GM19193 (cell line): ENCODE data around the gene SECISBP2.

ENCODE experiments used
- POLR2A ChIP-seq: IDR thresholded peaks from 4 replicates; pipeline ENCODE4 v1.6.1; 2011; ENCODE audit not compliant: insufficient read depth, insufficient read length; ENCODE audit errors: extremely low read depth

The SECISBP2 gene

DNA sequence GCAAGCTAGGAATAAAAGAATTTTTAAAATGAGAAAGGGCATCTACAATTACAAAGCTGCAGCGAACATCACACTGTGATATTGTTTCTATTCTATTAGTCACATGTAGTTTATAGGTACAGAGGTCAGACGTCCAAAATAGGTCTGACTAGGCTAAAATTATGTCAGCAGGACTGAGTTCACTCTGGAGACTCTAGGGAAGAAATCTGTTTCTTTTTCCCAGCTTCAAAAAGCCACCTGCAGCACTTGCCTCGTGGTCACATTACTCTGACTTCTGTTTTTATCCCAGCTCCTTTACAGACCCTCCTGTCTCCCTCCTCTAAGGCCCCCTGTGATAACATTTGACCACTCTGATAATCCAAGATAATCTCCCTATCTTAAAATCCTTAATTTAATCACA lies 12.4 kb upstream of the SECISBP2 start:
- no peak for TF ChIP-seq POLR2A

DNA sequence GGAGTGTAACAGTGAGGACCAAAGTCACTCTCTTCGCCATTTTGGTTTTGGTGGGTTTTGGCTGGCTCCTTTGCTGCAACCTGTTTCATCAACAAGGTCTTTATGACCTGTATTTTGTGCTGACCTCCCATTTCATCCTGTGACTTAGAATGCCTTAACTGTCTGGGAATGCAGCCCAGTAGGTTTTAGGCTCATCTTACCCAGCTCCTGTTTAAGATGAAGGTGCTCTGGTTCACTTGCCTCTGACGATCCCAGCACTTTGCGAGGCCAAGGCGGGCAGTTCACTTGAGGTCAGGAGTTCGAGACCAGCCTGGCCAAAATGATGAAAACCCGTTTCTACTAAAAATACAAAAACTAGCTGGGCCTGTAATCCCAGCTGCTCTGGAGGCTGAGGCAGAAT lies 9.1 kb upstream of the SECISBP2 start:
- TF ChIP-seq POLR2A: no peak

DNA sequence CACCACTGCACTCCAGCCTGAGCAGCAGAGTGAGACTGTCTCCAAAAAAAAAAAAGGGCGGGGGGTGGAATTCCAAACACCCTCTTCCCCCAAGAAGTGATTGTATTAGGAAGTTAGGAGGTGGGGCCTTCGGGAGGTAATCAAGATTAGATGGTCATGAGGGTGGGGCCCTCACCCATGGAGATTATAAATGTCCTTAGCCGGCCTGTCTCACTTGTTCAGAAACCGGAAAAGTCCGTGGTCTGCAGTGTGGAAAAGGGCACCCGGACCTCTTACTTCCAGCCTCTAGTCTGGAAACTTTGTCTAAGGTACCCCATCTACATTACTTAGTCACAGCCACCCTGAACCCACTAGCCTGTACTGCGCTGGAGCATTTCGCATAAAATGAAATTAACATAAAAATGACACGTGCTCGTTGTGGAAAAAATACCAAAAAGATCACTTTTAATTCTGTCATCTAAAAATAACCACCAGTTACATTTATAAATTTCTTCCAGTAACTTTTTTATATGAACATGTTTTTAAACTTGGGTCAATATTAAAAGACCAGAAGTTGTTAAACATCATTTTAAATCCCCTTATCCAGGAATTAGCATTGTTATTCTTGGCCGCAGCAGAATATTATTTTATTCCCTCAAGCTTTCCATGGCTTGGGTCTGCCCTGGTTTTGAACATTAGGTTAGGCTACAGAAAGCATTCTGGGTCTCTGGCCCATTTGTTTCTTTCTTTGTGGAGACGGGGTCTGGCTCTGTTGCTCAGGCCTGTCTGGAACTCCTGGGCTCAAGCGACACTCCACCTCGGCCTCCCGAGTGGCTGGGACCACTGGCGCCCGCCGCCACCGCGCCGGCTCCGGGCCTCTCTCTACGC lies 8.5 kb upstream of the SECISBP2 start:
- no peak for TF ChIP-seq POLR2A

DNA sequence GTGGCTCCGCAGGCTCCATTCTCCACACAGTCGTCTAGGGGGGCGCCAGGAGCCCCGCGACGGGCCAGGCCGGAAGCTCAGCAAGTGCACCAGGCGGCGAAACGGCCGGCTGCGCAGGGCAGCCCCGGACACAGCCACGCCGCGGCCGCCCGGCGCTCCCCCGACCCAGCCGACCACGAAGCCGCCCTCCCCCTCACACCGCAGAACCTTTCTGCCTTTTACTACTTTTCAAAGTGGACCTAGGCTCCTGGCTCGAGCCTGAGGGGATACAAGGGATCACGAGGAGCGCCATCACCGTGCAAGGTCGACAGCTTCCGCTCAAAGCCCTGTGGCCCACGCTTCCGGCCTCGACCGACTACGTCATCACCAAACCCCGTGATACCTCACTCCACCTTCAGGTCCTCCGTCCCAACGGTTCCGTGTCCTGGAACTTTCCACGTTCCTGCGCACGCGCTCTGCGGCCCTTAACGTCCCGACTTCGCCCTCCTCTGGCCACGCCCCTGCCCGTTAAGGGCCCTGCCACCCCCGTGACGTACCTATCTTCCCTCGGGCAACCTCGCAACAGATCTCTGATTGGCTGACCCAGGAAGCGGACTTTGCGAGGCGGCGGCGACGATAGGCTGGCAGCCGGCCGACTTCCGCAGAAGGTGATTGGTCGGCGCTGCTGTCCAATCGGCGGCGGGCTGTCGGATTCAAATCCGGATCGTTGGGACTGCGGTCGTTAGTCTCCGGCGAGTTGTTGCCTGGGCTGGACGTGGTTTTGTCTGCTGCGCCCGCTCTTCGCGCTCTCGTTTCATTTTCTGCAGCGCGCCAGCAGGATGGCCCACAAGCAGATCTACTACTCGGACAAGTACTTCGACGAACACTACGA lies 7.6 kb upstream of the SECISBP2 start, which contains the start of gene CKS2:
TSS of gene CKS2 (plus strand) at position 721 of the 871 bp plus-strand sequence. CDS start at position 819, 98 bp downstream.
- peak; percentile 99 for TF ChIP-seq POLR2A

- TF ChIP-seq POLR2A: no peak
Measured at GRCh38 chr9:89311346-89312221, 6.7 kb upstream of the SECISBP2 start.

GRCh38 chr9:89312222-89312571 lies 6.1 kb upstream of the SECISBP2 start:
- TF ChIP-seq POLR2A: no peak

- TF ChIP-seq POLR2A: no peak
Measured at GRCh38 chr9:89313842-89314241, 4.5 kb upstream of the SECISBP2 start.

DNA sequence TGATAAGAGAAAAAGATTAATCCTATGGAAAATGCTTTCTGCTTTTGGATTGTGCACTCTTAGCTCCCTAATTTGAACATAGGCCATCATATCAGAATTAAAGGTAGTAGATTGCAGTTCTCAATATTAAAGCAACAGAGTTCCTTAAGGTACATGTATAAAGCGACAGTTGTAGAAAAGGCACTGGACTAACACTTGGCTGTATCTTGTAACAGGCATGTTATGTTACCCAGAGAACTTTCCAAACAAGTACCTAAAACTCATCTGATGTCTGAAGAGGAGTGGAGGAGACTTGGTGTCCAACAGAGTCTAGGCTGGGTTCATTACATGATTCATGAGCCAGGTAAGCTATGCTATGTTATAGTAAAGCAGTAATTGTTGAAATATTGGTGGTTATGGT lies 3.3 kb upstream of the SECISBP2 start:
- TF ChIP-seq POLR2A: no peak

GRCh38 chr9:89315482-89315881 lies 2.8 kb upstream of the SECISBP2 start:
- no peak for TF ChIP-seq POLR2A

DNA sequence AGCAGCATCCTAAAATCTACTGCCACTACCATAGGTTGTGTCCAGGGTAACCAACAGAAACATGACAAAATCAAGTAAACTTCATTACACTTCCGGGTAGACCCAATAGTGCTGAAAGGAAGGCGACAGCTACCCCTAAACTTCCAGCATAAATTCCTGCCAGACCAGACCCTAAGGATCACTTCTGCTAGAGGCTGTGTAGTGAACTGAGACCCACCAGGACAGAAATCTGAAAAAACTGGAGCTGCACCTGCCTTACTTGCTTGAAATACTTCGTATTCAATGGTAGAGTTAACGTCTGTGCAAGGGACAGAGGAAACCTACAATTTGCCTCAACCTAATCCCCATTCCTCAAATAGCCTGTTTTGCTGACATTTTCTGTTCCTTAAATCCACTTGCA lies 1.0 kb upstream of the SECISBP2 start:
- TF ChIP-seq POLR2A: no peak

GRCh38 chr9:89319015-89319905 lies 960 bp downstream of the SECISBP2 start:
- TF ChIP-seq POLR2A: no peak

GRCh38 chr9:89323390-89323789 lies 5.1 kb downstream of the SECISBP2 start:
- TF ChIP-seq POLR2A: no peak

DNA sequence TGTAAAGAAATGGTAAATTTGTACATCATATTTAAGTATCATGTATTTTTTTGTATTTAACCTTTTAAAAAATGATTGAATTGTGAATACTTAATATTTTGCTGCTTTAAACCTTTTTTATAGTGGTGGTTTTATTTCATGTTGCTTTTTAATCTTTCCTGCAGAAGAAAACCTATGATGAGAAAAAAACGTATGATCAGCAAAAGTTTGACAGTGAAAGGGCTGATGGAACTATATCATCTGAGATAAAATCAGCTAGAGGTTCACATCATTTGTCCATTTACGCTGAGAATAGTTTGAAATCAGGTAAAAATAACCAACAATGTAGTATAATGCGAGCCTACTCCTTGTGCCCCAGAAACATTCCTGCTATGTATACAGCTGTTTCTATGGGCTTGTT lies 7.4 kb downstream of the SECISBP2 start:
- no peak for TF ChIP-seq POLR2A

- no peak for TF ChIP-seq POLR2A
Measured at GRCh38 chr9:89328064-89328463, 9.8 kb downstream of the SECISBP2 start.

DNA sequence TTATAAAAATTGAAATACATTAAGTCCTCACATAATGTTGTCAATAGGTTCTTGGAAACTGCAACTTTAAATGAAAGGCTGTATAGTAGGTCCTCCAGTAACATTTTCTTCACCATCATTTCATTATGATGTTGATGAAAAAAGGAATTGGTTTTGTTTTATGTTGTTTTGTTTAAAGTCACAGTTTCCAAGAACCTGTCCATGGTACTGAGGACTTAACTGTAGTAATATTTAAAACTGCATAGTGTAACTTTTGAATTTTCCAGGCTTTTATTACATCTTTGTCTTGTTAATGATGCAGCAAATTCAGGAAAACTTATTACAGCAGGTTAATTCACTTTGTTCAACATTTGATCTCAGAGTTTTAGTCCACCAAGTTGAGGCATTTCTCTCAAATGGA lies 11.6 kb downstream of the SECISBP2 start:
- no peak for TF ChIP-seq POLR2A

- TF ChIP-seq POLR2A: no peak
Measured at GRCh38 chr9:89330513-89330912, 12.2 kb downstream of the SECISBP2 start.
